ENCODE data around the gene GPC5.

GRCh38 chr13:91520952-91521351, 122.5 kb downstream of the GPC5 start:
- TF ChIP-seq POLR2A (IDR thresholded peaks at IDR 0.05; ENCODE audit: low read length) (no peak), RCOR1 (IDR thresholded peaks at IDR 0.05; ENCODE audit: low read depth, low read length) (no peak), MAX (IDR thresholded peaks at IDR 0.05) (no peak), KDM5A (IDR thresholded peaks at IDR 0.05) (no peak), NR3C1 (IDR thresholded peaks at IDR 0.05) (no peak), CBX2 (IDR thresholded peaks at IDR 0.05; ENCODE audit: borderline replicate concordance, low read depth) (no peak), CTCF (IDR thresholded peaks at IDR 0.05) (no peak), RAD21 (conservative IDR thresholded peaks at IDR 0.05 in 1 of 2, IDR thresholded peaks at IDR 0.05 in 1 of 2) (no peak), GATA3 (IDR thresholded peaks at IDR 0.05; ENCODE audit: borderline replicate concordance) (no peak), NFE2L2 (conservative IDR thresholded peaks at IDR 0.05; ENCODE audit: low read length) (no peak), CHD4 (IDR thresholded peaks at IDR 0.05; ENCODE audit: borderline replicate concordance) (no peak)

Data from A549 (cell line).